Hippocampal formation (tissue), 2 donors: Measurements from ENCODE around the gene SH3GLB2.
"Not testable (repeated sequence)": the region's sequence is repeated elsewhere in the genome, so short reads cannot be mapped to it uniquely, and the experiment has no call there.

Experiments used
- DNase-seq, 2 donors: peaks; one replicate each; lab custom pipeline; 2025; lab: John Stamatoyannopoulos, UW

Gene SH3GLB2

DNA sequence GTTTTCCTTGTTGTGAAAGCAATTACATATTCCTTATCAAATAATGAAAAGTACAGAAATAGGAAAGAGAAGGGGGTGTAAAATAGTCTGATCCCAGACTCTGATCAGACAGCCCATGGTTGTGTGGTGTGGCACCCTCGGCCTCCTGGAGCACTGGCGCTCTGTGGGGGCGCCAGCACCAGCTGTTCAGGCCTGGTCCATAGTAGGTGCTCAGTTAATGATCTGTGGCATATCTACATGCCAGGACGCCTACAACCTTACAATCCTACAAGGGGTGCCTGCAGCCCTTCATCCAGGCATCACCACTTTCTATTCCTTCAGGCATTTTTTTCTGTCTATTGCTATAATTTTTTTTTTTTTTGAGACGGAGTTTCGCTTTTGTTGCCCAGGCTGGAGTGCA, 24.9 kb upstream of the SH3GLB2 start:
- DNase-seq, result no peak

DNA sequence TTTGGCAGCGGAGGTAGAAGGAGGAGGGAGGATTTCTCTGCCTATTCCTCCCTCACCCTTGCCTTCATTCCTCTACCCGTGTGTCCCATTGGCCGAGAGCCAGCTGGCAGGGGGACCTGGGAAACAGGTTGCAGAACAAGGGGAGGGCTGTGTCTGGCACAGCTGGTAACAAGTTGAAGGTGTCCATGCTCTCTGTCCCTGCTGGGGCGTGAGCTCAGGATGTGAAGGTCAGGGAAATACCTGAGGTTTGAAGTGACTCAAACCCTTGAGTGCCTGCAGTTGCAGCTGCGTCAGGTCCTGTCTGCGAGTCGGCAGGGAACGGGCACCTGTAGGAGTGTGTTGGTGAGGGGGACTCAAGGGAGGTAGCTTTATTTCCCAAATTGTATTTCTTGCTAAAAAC, 24.5 kb upstream of the SH3GLB2 start:
- no peak for DNase-seq

DNA sequence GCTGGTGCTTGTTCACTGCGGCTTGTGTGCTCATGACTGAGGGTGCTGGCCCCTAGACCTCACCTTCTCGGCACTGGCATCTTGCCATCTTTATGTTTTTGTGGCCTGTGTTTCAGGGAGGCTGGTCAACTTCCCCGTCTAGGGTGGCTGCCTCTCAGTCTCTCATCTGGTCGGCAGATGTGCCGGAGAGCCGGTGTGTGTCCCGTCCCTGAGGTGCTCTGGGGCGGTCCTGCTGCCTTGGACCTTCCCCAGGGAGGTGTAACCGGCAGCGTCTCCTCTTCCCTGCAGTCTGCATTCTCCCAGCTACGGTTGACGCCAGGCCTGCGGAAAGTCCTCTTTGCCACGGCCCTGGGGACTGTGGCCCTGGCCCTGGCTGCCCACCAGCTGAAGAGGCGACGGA, 13.9 kb upstream of the SH3GLB2 start:
- DNase-seq, result no peak

DNA sequence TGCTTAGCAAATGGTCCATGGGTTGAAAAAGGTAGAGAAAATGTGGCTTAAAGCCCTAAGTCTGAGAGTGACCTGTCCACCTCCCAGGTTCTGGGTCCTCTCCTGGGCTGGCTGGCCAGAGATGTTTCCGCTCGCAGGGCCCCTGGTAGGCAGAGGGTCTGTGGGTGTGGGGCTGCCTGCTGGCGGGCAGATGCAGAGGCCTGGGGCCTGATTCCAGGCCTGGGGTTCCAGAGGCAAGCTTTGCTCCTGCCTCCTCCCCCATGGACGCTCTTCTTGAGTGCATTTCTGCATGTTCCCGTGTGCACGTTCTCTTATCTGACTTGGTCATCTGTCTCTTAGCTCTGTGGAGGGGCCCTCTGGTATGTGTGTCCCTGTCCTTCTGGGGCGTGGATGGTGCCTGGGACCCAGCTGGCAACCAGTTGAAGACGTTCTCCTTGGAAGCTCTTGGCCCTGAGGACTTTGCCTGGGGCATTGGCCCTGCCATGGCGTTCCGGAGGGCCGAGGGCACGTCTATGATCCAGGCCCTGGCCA, 12.0 kb upstream of the SH3GLB2 start:
- DNase-seq, result no peak

DNA sequence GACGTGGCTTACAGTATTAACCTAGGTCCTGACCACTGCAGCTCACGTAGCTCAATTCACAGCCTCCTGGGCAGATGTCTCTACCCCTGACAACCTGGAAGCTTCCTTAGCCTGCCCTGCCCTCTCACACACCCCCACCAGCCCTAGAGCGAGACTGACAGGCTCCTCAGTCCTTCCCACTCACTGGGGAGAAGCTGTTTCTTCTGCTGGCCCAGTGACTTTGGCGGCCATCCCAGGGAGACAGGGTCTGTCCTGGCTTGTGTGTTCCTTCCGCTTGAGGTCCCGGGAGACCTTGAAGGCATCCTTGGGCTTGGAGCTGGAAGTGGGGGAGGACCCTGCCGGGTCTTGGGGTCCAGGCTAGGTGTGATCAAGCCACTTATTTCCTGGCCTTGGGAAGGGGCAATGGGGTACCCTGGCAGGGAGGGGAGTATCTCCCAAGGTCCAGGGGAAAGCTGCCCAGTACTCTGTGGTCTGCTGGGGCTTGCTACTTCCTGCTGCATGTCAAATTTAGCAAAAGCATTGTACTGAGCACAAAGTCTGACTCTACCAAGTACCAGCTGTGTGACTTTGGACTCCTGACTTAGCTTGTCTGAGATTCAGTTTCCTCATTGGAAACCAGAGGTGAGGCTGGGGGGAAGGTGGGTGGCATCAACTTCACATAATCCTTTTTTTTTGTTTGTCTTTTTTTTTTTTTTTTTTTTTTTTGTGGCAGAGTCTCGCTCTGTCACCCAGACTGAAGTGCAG, 10.2 kb upstream of the SH3GLB2 start:
- DNase-seq, result no peak

DNA sequence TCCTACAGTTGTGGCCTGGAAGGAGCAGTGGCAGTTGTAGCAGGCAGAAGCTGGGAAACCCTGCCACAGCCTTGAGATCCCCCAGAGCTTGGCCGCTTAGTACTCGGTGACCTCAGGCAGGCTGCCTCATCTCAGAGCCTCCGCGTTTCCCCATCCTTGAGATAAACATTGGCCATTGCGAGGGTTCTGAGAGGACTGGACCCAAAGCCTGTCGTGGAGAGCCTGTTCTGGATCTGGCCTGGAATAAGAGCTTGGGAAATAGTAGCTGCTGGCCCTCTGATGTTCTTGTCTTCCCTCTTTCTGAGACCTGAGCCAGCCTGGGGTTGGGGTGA, 9.6 kb upstream of the SH3GLB2 start:
- no peak for DNase-seq

DNA sequence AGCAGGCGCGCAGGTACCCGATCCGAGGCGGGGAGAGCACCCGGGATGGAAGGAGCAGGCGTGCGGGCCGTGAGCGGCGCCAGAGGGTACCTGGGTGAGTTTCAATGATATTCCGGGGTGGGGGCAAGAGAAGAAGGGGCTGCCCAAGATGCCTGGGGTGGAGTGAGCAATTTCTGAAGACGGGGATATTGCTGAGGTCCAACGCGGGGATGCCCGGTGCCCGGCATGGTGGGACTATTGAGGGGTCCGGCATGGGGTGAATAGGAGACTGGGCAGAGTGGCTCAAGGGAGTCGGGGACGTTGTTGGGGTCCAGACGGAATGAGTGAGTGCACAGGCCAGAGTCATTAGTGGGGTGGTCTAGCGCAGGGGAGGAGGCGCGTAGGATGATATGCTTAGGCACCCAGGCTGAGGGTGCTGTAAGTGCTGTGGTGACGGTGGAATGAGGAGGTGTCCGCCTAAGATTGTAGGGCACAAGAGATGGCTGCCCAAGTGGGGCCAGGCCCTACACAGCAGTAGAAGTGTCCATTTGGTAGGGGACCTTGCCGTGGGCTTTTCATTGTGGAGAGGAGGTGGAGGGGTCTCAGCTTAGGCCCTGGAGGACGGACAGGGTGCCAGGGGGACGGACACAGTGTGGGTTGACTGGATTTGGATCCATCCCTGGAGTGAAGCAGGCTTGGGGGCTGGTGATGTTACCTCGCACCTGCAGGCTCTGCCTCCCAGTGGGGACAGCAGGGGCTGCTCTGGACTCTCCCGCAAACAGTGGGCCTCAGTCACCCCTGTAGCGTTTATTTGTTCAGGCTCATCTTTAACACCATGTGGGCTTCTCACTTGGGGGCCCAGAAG, 9.0 kb upstream of the SH3GLB2 start:
- DNase-seq, result no peak

DNA sequence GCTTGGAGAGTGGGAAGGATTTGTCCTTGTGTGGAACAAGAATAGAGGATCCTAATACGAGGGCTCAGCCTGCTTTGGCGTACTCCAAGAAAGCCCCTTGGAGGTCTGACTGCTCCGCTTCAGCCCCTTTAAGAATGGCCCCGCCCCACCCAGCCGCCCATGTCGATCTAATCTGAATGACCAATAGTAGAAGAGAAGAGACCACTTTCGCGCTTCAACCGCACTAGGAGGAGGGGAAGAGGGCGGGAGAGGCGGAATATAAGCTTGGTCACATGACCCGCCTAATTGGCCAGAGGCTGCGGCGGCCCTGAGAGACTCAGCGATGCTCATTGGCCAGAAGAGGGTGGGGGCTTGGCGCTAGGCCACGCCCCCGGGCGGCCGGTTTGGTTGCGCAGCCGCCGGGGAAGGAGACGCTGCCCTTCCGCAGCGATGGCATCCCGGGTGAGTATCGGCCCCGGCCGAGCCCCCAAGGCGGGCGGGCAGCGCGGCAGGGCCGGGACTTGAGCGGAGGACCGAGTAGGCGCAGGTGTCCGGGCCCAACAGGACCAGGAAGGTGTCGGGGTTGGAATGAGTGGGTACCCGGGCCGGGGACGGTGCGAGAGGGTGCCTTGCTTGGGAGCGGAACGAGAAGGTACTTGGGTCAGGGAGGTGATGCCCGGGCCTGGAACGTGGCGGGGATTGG, 8.3 kb upstream of the SH3GLB2 start, which contains the start of gene MIGA2:
TSS of gene MIGA2 (plus strand) at position 386 of the 682 bp plus-strand sequence. CDS start 3,969 bp downstream, outside the sequence.
- peak; percentile 96 to 99 for DNase-seq

DNA sequence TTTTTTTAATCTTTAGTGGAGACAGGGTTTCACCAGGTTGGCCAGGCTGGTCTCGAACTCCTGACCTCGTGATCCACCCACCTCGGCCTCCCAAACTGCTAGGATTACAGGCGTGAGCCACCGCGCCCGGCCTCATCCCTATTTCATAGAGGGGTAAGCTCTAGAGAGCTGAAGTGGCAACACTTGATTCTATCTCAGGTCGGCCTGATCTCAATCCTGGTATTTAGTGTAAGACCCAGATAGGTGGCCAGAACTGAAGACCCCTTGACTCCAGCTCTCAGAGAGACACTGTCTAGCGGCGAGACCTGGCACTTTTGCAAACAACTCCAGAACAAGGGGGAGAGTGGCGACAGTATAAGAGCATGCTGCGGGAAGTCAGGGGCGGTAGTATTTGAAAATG, 7.7 kb upstream of the SH3GLB2 start:
- not testable (repeated sequence) for DNase-seq

DNA sequence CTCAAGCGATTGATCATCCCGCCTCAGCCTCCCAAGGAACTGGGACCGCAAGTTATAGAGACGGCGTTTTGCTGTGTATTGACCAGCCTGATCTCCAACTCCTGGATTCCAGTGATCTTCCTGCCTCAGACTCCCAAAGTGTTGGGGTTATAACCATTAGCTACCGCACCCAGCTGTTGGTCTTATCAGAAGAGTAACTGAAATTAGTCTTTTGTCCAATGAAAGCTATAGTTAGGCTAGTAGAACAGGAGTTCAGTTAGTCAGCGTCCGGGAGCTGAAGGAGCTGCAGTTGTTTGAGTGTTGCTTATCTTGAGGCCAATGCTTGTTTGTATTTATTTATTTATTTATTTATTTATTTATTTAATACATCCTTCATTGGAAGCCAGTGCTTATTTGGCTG, 5.1 kb upstream of the SH3GLB2 start:
- DNase-seq, result no peak

DNA sequence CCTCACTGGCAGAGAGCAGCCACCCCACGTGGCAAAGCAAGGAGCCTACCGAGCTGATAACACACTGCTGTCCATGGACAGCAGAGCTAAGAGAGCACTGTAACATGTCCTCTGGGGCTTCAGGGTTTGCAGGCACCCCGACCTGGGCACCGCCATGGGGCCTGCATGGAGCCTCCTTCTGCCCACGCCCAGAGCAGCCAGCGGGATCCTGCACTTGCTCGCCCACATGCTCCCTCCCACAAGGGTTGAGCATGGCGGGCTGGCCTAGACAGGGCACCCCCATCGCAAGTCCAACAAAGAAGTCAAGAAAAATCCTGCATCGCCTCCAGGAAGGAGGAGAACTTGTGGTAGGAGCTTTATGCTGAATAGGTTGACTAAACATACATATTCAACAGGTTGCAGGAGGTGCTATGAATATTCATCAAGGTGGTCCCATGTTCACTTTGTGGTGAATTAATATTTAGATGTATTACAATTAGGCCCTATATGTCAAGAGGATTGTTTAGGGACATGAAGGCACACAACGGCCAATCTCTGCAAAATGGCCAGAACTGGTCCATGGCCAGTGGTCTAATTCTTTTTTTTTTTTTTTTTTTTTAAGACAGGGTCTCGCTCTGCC, 4.5 kb upstream of the SH3GLB2 start:
- no peak for DNase-seq

DNA sequence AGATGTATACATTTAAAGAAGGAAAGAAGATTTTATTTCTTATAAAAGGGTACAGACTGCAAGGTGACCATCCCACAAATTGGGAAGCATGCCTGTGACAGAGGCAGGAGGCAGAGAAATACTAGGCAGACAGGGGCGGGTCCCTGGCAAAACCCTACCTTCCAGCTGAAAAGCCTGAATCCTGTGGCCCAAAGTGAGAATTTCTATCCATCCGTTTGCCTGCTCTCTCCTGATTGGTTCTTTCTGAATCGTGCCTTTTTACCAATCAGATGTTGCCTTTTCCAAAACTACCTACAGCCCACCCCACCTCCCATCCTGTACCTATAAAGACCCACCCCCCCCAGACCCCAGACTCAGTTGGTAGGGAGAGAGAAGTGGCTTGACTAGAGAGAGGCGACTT, 3.4 kb upstream of the SH3GLB2 start:
- no peak for DNase-seq

DNA sequence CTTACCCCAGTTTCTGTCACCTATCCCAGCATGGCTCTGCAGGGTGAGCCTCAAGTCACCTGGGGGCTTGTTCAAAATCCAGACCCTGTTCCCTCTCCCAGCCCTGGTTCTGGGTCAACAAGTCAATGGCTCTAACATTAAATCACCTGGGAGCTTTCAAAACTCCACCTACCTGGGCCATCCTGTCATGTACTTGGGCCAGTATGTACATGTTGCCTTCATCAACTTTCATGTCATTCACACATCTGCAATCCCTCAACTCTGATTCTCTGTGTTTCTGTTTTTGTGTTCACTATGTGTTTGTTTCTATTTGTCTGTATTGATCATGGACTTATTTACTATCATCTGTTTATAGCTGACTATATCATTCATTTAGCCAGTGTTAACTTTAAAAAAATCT, 2.1 kb upstream of the SH3GLB2 start:
- no peak for DNase-seq

DNA sequence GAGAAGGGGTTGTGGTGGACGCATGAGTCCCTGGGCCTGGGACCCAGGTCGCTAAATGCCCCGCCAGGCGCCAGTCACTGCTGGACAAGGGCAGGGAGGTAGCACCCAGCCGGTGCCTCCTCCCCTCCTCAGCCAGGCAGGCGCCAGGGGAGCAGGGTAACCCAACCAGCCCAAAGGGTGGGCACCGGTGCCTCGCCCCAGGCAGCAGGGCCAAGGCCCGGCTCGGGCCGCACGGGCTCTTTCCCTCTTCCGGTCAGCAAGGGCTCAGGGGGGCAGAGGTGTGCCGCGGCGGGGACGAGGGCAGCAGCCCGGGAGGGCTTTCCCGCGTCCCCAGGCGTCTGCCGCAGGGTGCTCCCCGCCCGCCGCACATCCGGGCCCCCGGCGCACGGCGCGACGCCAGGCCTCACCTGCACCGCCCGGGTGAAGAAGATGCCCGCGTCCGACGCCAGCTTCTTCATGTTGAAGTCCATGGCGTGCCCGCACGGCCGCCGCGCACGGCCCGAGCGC, 393 bp downstream of the SH3GLB2 start:
- DNase-seq, result no peak

DNA sequence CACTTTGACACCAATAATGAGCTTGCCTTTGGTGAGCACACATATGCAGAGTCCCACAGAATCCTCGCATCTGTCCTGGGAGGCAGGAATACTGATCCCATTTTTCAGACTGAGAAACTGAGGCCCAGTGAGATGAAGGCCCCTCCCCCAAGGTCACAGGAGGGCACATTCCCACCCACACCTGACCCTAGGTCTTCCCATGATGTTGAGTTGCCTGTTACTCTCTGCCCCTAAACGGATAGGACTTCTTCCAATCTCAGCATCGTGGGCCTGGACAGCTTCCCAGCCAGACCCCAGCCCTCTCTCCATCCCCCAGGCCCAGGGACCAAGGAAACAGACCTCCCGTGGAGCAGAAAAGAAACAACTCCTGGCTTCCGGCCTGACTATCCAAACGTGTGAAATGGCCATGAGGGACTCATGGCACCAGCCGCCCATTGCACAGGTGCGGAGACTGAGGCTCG, 877 bp downstream of the SH3GLB2 start:
- DNase-seq, result no peak

DNA sequence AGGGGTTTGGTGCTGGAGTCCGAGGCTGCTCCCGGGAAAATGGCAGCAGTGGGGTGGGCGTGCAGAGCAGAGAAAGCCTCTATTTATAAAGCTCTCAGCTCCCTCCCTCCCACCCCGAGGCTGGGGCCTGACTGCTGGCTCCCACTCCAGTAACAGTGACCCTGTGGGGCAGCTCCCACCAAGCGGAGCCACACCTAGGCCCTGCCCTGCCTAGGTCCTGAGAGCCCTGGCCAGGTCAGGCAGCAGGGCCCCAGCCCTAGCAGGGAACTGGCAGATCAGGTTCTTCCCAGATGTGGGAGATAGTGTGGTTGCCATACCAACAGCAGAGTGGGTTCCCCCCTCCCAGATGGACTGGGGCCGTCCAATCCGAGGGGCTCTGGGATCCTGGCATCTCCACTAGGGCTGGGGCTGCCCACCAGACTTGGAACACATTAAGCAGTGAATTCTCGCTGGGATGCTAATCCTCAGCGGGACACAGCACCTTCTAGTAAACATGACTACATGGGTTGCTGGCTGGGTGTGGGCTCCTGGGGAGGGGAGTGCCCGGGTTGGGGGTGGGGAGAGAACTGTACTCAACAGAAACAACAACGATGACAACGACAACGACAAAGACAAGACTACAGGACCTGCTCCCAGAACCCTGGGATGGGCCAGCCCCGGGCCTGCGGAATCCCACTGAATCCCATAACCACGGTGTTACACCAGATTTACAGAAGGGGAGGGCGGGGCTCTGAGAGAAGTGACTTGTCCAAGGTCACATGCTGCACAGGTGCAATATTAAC, 1.5 kb downstream of the SH3GLB2 start:
- DNase-seq, result no peak

DNA sequence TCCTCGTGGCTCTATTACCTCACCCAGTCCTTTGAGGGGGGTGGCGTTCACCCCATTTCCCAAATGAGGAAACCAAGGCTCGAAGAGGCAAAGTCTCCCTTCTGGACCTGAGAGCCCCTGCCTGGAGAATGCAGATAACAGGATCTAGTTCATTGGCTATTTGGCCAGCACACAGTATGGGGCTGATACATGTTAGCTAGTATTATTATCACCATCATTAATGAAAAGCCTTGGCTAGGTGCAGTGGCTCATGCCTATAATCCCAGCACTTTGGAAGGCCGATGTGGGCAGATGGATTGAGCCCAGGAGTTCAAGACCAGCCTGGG, 4.3 kb downstream of the SH3GLB2 start:
- DNase-seq, result no peak

DNA sequence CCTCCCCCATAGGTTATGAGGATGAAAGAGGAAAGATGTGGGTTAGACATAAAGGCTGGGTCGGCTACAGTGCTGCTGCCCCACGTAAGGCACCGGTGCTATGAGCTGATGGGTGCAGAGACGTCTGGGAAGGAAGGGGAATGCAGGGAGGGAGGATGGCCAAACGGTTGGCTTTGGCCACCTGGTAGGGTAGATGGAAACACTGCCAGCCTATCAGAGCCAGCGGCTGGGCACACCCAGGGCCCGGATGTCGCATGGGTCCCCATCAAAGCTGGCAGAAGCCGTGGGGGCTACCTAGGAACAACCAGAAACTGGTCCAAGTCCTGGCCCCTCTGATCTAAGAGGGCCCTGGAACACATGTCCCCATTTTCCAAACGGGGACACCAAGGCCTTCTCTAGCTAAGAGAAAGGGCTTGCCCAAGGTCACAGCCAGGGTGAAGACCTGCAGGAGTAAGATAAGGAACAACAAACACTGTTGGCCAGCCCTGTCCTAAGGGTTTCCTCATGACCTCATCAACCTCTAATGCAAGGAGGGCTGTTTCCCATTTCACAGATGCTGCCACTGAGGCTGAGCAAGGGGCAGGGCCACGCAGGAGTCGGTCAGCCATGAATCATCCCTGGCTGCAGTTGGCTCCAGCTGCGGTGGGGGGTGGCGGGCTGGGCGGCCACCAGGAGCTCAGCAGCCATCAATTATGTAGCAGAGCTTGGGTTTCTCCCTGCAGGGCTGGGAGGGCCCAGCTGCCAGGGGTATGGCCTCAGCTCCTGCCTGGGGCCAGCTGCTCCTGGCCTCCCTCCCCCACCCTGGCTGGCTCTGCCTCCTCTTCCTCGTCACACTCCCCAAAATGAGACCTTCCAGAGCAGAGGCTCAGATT, 4.9 kb downstream of the SH3GLB2 start:
- DNase-seq, result no peak

DNA sequence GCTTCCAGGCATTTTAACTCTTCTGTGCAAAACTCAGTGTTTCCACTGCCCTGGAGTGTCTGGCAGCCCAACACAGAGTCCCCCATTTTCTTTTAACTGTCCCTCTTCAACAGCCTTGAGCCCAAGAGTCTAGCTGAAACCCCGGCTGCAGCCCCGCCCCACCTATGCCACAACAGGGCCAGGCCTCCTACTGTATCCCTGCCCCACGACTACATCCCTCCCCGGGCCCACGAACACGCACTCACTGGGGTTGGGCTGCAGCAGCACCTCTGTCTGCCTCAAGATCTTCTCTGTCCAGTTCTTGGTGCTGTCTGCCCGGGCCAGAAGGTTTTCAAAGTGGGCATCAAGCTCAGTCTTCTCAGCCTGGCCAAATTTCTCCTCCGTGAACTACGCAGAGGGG, 6.1 kb downstream of the SH3GLB2 start:
- no peak for DNase-seq

DNA sequence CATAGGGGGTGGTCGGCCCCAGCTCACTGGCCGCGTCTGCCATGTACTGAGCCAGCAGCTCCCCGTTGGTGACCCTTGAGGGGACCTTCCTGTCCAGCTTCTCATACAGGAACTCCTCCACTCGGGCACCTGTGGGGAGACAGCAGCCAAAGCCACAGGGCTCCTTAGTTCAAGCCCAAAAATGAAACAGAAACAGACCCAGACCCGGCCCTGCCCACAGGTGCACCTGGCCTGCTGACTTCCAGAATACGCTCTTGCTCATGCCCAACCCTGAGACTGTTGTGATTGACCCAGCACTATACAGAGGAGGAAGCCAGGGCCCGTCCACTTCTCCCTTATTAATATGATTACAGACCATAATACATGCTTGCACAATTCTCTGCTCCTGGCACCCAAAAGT, 7.0 kb downstream of the SH3GLB2 start:
- no peak for DNase-seq
